OCI-M2 (cell line): Measurements from ENCODE around the gene SHISAL1.

Experiments used
- DNase-seq: peaks from one replicate; lab custom pipeline; 2025; ENCODE audit not compliant: unreplicated experiment; lab: John Stamatoyannopoulos, UW

The SHISAL1 gene

DNA sequence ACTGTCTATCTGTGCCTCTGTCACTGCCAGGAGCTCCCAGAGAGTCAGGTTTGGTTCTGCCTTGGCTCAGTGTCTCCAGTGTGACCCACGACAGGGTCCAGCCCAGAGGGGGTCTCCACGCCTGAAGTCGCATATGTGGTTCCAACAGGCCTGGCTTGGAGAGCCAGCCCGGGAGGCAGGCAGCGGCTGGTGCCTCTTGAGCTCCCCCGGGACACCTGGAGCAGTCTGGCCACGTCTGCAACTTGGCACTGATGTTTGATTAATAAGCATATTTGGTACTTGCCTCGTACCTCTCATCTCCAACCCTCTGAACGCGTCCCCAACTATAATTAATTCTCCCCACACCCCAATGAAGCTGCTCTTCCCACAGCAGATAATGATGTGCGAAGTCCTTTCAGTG is 31.7 kb upstream of the SHISAL1 start:
- DNase-seq = no peak

DNA sequence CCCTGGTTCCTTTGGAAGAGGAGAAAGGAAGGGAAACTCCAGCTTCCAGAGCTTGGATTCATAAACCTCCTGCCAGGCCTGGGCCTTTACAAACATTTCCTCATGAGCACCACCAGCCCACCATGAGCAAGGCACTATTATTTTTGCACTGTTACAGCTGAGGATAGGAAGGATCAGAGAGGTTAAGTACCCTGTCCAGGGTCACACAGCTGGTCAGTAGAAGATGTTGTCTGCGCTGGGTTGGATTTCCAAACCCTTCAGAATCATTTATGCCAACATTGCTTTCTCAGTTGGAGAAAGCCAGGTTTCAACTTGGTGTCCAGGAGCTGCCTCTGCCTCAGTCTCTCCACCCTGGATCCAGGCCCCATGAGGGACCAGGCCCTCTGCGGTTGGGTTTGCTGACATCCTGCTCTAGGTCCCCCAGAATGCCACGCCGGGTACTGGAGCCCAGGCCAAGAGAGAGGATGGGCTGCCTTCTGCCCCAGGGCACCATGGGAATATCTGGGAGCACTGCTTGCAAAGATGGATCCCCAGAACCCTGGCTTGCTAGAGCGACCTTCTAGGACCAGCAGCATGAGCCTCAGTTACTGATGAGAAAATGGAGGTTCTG is 29.7 kb upstream of the SHISAL1 start:
- no peak for DNase-seq

DNA sequence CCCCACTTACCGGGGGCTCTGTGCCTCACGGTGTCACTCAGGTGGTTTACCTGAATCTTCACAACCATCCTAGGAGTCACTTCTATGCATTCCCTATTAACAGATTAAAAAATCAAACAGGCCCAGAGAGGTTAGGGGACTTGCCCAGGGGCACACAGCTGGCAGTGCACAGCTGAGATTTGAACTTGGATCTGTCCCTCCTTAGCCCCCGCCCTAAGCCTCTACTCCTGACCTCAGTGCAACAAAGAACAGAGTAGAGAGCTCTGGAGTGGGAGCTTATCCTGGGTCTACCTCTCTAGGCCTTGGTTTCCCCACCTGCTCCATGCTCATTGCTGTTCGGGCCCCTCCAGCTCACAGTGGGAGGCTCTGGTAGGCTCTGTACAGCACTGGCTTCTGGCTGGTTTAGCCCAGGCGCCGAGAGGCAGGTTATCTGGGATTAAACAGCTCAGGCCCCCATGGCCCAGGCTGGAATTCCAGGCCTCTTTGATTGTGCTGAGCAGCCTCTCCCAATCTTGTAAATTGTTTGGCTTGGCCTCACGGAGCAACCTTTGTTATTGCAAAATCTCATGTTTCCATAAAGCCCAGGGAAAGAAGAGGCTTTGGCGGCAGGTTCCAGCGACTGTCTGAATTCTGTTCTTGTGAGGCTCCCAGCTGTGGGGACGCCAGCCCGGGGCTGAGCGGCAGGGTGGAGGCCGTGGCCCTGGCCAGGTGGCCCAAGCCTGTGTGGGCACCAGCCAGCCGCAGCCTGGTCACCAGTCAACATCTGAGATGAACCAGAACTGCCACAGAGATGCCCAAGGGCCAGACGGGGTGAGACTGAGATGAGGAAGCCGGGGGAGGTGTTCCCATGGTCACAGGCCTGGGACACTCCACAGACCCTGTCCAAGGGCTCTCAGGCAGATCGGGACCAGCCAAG is 28.9 kb upstream of the SHISAL1 start:
- no peak for DNase-seq

DNA sequence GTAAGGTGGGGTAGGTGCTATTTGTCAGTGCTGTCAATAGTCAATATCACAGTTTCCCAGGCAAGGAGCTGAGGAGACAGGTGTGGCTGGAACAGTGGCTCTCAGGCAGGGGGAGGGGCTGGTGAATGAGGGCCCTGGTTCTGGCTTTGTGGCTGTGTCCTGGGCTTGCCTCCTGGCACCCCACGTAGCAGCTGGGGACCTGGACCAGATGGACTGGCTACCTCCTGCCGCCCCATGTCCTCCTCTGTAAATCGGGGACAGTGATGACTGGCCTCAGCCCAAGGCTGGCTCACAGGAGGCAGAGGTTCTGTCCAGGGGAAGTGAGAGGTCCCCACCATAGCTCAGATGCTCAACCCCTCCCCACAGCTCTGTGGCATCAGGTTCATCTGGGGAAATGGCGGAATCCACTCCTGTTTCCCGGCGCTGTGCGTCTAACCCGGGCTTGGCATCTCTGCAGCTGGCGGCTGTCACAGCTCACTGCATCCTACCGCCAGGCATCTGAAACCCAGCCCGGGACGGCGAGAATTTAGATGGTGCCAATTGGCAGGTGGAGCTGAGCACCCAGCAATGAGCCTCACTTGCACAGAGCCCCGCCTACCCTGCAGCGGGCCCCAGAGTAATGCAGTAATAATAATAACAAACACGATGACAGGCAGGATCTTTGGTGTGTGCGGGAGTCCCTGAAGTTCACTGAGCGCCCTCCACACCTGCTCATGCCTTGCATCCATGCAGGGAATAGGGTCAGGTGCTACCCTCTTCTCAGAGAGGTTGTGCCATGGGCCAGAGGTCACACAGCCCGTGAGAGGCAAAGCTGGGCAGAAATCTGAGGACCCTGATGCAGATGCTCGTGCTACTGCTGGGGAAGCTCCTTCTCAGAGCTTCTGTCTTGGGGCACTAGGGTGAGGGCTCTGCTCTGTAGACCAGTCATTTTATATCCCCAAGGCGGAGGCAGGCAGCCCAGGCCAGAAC is 27.8 kb upstream of the SHISAL1 start:
- DNase-seq = no peak

DNA sequence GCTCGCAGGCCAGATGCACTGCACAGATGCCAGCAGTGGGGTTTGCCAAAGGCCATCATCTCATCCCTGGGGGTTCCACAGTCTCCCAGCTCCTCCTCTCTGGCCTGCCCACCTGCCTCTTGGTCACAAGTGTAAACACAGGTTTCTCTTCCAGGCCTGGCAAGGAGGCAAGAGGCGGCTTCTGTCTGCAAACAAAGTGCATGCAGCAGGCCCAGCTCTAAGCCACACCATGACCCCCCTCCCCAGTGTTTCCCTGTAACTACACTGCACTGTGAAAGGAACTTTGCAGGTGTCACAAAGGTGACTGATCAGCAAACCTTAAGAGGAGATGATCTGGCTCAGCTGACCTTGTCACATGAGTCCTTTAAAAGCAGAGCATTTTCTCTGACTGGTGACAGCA is 26.2 kb upstream of the SHISAL1 start:
- no peak for DNase-seq

DNA sequence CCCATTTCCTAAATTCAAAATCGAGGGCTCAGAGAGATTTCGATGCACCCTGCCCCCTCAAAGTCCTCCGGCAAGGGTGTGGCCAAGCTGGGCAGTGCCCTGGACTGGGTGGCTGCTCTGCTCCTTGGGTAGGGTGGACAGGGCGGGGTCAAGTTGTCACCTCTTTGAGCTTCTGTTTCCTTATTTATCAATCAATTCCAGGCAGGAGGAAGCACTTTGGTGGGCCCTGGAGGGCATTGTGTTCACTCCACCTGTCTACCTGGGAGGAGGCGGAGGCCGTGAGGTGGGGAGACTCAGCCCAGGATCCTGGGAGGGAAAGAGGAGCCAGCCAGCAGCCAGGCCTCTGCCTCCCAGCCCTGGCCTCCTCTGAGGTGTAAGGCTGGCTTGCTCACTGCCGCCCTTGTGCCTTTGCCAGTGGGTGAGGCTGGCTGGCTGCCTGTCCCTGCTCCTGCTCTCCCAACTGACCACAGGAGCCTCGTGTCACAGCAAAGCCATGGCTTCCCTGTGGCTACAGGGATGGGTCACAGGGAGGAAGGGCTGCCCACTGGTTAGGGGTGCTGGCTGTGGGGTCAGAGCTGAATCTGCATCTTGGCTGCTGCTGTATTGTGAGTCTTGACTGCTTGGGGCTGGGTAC is 25.5 kb upstream of the SHISAL1 start:
- DNase-seq = no peak

DNA sequence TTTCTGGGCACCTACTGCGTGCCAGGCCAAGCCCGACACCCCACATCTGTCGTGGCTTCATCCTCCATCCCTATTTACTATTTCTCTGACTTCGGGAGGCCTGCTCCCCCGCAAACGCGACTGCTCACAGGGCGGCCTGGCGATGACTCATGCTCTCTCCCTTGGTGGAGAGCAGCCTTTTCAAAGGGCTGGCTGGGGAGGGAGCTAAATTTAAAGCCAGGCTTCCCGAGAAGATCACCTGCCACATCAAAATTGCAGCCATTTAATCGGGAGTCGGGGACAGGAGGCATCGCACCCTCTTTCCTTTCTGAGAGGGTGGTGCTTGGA is 24.9 kb upstream of the SHISAL1 start:
- no peak for DNase-seq

DNA sequence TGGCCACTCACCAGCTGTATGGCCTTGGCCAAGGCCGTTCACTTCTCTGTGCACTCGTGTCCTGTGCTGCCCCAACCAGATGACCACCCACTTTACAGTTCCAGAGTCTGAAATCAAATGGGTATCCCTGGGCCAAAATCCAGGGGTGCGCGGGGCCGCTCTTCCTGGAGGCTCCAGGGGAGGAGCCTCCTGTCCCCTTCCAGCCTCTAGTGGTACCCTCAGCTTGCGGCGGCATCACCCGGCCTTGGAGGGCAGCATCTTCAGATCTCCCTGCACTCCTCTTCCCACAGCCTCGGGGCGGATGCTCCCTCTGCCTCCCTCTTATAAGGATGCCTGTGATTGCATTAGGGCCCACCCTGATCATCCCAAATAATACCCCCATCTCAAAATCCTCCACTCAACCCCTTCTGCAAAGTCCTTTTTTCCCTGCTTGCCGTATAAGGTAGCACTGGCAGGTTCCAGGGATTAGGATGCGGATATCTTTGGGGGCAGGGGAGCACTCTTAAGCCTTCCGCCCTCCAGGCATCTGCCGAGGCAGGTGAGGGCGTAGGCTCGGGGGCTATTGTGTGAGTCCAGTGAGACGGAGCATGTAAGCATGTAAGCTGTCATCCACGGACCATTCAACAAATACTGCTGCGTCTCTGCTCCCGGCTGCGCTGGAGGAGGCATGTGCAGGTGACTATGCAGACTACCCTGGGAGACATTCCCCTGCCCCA is 24.4 kb upstream of the SHISAL1 start:
- DNase-seq = no peak

DNA sequence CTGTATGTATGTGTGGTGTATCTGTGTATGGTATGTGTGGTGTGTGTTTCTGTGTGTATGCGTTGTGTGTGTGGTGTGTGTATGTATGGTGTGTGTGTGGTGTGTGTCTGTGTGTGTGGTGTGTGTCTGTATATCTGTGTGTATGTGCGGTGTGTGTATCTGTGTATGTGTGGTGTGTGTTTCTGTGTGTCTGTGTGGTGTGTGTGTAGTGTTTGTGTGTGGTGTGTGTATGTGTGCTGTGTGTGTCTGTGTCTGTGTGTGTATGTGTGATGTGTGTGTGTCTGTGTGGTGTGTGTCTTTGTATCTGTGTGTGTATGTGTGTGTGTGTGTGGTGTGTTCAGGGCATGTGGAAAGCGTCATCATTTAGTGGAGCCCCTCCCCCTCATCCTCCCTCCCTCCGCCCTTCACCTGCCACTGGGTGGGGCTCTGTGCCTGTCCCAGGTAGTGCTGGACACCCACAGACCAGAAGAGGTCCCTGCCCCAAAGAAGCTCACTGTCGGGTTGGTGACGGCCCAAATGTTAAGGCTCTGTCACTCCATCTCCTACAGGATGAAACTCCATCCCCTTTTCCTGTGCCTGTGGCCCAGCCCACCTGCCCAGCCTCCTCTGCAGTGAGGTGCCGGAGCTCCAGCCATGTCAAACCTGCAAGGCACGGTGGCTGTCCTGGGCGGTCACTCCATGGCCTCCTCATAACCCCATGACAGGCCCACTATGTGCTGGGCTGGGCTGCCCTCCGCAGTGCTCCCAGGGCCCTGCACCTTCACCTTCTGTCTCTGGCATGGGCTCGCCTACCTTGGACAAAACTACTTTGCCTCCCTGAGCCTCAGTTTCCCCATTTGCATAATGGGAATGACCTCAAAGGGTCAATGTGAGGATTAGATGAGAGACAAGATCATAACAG is 23.4 kb upstream of the SHISAL1 start:
- no peak for DNase-seq

DNA sequence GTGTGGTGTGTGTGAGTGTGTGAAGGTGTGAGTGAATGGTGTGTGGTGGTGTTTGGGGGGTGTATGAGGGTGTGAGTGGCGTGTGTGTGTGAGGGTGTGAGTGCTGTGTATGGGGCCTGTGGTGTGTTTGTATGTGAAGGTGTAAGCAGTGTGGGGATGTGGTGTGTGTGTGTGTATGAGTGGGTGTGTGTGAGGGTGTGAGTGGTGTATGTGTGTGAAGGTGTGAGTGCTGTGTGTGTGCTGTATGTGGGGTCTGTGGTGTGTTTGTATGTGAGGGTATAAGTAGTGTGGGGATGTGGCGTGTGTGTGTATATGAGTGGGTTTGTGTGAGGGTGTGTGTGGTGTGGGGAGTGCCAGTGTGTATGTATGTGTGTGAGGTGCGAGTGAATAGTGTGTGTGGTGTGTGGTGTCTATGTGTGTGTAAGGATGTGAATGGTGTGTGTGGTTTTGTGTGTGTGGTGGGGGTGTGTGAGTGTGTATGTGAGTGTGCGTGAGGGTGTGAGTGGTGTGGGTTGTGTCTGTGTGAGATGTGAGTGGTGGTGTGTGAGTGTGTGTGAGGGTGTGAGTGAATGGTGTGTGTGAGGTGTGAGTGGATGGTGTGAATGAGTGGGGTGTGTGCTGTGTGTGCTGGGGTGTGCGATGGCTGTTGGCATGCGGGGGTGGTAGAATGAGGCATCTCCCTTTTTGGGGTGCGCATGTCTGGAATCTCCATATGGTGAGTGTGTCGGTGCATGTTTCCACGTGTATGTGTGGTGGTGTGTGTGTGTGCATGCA is 22.5 kb upstream of the SHISAL1 start:
- no peak for DNase-seq

DNA sequence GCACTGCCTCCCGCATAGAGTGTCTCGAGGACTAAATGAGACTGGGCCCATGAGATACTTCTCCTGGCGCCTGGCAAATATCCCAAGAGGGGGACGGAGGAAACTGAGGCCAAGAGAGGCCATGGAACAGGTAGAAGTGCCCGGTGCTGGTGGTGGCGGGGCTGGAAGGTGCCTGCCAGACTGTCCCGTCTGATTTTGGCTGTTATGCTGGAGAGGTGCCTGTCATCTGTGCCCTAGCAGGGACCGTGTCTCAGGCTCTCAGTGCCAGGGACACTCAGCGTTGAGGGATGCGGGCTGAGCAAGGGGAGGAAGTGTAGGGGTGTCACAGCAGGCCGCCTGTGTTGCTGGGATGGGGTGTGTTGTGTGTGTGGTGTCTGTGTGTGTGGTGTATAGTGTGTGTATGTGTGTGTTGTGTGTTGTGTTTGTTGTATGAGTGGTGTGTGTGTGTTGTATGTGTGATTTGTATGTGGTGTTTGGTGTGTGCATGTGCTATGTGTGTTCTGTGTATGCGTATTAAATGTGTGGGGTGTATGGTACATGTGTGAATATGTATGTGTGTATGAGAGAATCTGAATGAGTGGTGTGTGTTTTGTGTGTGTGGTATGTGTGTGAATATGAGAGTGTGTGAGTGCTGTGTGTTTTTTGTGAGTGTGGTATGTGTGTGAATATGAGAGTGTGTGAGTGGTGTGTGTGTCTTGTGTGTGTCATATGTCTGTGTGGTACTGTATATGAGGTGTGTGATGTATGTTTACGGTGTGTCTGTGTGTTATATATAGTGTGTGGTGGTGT is 21.3 kb upstream of the SHISAL1 start:
- DNase-seq = no peak

DNA sequence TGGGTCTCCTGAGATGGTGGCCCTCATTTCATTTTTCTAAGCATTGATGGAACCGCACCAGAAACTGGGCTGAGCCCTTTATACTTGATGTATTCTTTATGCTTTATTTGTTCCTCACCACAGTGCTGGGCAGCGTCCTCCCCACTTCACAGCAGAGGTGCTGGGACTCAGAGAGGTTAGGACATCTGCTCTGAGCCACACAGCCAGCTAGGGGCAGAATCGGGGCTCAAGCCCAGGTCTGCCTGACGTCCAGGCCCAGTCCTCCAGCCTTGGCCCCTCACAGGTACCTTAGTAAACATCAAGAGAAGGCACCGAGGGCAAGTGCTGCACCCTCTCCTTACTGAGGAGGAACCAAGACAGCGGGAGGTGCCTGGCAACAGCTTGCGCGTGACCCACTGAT is 20.2 kb upstream of the SHISAL1 start:
- no peak for DNase-seq

DNA sequence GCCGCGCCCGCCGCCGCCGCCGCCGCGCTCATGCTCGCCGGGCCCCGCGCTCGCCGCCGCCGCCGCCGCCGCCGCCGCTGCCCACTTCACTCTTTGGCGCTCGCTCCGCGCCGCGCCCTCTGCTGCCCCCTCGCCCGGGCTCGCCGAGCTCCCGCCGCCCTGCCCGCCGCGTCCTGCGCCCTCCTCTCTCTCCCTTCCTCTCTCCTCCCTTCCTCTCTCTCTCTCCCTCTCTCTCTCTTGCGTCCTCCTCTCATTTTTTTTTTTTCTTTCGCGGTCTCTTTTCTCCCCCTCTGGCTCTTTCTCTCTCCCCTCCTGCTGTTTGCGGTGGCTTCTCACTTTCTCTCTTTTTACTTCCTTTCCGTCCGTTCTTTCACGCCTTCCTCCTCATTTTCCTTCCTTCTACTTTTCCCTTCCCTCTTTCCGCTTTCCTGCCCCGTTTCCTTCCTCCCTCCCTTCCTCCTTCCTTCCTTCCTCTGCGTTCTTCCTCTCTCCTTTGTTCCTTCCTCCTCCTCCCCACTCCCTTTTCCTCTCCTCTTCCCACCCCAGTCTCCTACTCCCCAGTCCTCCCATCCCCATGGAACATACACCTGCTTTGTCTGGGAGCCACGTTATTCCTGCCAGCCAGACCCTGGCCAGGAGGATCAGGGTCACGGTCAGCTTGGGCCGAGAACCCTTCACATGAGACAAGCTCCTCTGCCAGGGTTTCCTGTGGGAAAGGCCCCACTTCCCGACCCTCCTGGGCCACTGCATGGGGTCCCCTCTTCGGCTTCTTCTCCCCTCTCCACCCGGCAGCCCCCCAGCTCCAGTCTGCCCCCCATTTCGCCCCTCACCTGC is 19.3 kb upstream of the SHISAL1 start:
- DNase-seq = no peak

DNA sequence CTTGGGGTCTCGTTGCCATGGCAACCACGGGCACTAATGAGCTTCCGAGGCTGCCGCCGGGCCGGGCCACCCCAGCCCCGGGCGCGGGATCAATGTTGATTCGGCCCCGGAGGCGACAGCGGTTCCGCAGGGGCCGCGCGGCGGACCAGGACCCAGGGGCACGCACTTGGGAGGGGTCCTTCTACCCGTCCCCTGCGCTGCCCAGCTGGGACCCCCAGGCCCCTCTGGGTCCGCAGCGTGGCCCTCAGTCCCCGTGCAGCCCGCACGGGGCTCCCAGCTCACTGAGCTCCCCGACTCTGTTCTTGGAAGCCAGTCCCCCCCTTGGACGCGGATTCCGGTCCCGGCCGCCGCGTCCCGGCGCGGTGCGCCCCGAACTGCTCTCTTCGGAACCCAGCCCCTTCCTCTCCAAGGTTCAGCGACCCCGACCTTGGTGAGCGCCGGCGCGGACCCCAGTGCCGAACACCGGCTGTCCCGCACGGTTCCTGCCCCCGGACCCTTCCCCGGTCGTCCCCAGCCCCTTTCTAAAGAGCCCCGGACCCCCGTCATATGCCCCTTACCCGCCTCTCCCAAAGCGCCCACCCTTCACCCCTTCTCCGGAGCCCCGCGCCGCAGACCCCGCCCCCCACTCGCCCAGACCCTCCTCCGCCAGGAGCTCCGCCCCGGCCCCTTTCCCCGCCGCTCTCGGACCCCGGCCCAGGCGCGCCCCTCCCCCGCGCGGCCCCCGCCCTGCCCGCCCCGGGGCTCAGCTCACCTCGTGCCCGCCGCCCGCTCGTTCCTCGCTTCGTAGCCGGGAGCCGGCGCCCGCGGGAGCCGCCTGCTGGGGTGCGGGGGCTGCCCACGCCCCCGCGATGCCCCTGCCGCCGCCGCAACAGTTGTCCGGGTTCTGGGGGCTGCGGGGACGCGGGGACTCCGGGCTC is 18.3 kb upstream of the SHISAL1 start:
- DNase-seq = no peak

DNA sequence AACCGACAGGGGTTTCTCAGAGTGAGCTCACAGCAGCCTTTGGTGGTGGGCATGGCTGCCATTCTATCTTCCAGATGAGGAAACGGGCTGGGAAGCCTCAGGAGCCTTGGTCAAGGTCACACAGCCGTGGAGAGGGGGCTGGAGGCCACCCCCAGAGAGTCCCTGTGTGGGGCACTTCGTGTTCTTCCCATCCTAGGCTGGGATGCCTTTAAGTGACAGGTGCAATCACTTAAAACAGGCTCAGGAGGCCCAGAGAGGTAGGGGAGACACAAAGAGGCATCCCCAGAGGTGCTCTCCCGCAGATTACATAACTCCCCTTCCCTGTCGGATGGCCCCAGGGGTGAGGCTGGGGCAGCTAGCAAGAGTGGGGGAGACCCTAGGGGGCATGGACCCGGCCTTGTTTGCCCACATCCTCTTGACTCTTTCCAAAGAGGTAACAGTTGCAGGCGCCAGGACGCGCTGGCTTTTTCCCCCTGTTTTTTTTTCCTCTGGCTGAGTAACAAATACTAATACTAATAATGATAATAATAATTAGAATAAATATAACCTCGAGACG is 17.5 kb upstream of the SHISAL1 start:
- DNase-seq = no peak
